ENCODE results near the gene FAM180A. TPM values are rescaled to one million over a fixed set of nuclear protein-coding genes. Genes with fewer than 3 reads are reported as not detected.

FAM180A gene
- total and polyA plus RNA-seq, 9 of the 15 experiments (the other 6 are each of a cell fraction or from before 2014, with no cell fraction given): not detected

DNA sequence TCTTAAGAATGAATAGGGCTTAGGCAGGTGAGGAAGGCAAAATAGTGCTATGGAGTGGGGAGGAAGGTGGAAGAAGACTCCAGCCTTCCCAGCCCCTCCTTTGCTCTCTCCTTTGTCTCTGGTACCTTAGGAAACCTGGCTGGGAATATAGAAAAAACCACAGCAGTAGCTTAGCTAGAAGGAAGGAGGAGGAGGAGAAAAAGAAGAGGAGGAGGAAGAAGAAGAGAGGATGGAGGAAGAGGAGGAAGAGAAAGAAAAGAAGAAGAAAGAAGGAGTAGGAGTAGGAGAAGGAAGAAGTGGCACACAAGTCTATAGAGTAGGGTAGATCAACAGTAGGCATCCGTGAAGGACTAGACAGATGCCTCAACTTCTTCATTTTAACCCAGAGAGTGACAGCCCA, 36.5 kb upstream of the FAM180A start:
- in situ Hi-C loops (cut with MboI) (no loop called here), intact Hi-C loops (cut with micrococcal nuclease) (no loop called here)
- Histone ChIP-seq H3K9me3 (replicated peaks; ENCODE audit: control insufficient read depth, insufficient read depth, low read depth, low read length) (no peaks in the 10 kb centered on the region), H3K9me1 (ENCODE audit: control insufficient read depth, insufficient read depth, low read length) (no peaks in the 10 kb centered on the region), H3K27ac (ENCODE audit: extremely low read depth, low read depth, low read length) (no peak overlapping the region), H3K4me3 (no peak overlapping the region), H3K36me3 (ENCODE audit: control insufficient read depth, insufficient read depth, low read length) (no peaks in the 10 kb centered on the region), H4K20me1 (replicated peaks; ENCODE audit: control insufficient read depth, insufficient read depth, low read length) (no peaks in the 10 kb centered on the region), H3K9ac (ENCODE audit: insufficient read depth in 1 of 2, low read depth in 2 of 2, low read length in 2 of 2) (no peak overlapping the region), H3K4me1 (replicated peaks in 1 of 2; ENCODE audit: control insufficient read depth in 2 of 2, insufficient read depth in 2 of 2, low read length in 2 of 2) (no peaks in the 10 kb centered on the region; a peak in 2 of 5 replicates), H3K27me3 (ENCODE audit: control insufficient read depth in 2 of 2, insufficient read depth in 2 of 2, low read length in 2 of 2) (peaks cover 38 to 44% of the 10 kb centered on the region in 2 experiments), H3K4me2 (ENCODE audit: insufficient read depth, low read length) (no peak overlapping the region), H3K79me2 (ENCODE audit: control insufficient read depth, insufficient read depth, low read length) (no peaks in the 10 kb centered on the region), H2AFZ (ENCODE audit: low read depth, low read length) (no peak overlapping the region)
- FAIRE-seq (no peak), ATAC-seq (no peak), DNase-seq (ENCODE audit: extremely low read depth in 1 of 4, low spot score in 3 of 4) (no peak)
- no TSS peak for BruUV-seq (replicated peaks)
- ChIA-PET POLR2A (interaction anchor here (0.7 to 1.4 kb wide), 2 partner anchors 45 to 54 kb away, joined by 3 read pairs; no protein-coding TSS in a partner anchor), CTCF (ENCODE audit: low intra/inter-chr PET ratio) (interaction anchor here (0.6 kb wide), 1 partner anchor 512 kb away, joined by 3 read pairs; no protein-coding TSS in a partner anchor)
- 0% methylated on average over 1 of the region's 1 CpG for WGBS (ENCODE audit: insufficient coverage, low coverage, missing lambda C conversion rate)
- TF ChIP-seq TBP (optimal IDR thresholded peaks at IDR 0.05; ENCODE audit: low read depth, low read length) (no peak), ZKSCAN3 (CRISPR knock-in tag; IDR thresholded peaks at IDR 0.05) (no peak), TCF7L2 (IDR thresholded peaks at IDR 0.05; ENCODE audit: low read depth, low read length) (no peak), ZC3H4 (CRISPR knock-in tag; IDR thresholded peaks at IDR 0.05; ENCODE audit: borderline replicate concordance) (no peak)
- TF ChIP-seq, protein P1, sequence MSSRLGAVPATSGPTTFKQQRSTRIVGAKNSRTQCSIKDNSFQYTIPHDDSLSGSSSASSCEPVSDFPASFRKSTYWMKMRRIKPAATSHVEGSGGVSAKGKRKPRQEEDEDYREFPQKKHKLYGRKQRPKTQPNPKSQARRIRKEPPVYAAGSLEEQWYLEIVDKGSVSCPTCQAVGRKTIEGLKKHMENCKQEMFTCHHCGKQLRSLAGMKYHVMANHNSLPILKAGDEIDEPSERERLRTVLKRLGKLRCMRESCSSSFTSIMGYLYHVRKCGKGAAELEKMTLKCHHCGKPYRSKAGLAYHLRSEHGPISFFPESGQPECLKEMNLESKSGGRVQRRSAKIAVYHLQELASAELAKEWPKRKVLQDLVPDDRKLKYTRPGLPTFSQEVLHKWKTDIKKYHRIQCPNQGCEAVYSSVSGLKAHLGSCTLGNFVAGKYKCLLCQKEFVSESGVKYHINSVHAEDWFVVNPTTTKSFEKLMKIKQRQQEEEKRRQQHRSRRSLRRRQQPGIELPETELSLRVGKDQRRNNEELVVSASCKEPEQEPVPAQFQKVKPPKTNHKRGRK (tag; IDR thresholded peaks at IDR 0.05): peak; percentile 56; the same call in 1 of the 2 replicates
- TF ChIP-seq, protein P2, sequence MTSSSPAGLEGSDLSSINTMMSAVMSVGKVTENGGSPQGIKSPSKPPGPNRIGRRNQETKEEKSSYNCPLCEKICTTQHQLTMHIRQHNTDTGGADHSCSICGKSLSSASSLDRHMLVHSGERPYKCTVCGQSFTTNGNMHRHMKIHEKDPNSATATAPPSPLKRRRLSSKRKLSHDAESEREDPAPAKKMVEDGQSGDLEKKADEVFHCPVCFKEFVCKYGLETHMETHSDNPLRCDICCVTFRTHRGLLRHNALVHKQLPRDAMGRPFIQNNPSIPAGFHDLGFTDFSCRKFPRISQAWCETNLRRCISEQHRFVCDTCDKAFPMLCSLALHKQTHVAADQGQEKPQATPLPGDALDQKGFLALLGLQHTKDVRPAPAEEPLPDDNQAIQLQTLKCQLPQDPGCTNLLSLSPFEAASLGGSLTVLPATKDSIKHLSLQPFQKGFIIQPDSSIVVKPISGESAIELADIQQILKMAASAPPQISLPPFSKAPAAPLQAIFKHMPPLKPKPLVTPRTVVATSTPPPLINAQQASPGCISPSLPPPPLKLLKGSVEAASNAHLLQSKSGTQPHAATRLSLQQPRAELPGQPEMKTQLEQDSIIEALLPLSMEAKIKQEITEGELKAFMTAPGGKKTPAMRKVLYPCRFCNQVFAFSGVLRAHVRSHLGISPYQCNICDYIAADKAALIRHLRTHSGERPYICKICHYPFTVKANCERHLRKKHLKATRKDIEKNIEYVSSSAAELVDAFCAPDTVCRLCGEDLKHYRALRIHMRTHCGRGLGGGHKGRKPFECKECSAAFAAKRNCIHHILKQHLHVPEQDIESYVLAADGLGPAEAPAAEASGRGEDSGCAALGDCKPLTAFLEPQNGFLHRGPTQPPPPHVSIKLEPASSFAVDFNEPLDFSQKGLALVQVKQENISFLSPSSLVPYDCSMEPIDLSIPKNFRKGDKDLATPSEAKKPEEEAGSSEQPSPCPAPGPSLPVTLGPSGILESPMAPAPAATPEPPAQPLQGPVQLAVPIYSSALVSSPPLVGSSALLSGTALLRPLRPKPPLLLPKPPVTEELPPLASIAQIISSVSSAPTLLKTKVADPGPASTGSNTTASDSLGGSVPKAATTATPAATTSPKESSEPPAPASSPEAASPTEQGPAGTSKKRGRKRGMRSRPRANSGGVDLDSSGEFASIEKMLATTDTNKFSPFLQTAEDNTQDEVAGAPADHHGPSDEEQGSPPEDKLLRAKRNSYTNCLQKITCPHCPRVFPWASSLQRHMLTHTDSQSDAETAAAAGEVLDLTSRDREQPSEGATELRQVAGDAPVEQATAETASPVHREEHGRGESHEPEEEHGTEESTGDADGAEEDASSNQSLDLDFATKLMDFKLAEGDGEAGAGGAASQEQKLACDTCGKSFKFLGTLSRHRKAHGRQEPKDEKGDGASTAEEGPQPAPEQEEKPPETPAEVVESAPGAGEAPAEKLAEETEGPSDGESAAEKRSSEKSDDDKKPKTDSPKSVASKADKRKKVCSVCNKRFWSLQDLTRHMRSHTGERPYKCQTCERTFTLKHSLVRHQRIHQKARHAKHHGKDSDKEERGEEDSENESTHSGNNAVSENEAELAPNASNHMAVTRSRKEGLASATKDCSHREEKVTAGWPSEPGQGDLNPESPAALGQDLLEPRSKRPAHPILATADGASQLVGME (CRISPR knock-in tag; IDR thresholded peaks at IDR 0.05): no peak

Measured in K562 (cell line).